NCI-H345 treated with DMSO at 0.1 percent for 48 hours (cell line): ENCODE data around the gene CTIF.

Experiments
- DNase-seq: peaks from one replicate; lab custom pipeline; 2025; ENCODE audit not compliant: unreplicated experiment; lab: John Stamatoyannopoulos, UW

The CTIF gene

DNA sequence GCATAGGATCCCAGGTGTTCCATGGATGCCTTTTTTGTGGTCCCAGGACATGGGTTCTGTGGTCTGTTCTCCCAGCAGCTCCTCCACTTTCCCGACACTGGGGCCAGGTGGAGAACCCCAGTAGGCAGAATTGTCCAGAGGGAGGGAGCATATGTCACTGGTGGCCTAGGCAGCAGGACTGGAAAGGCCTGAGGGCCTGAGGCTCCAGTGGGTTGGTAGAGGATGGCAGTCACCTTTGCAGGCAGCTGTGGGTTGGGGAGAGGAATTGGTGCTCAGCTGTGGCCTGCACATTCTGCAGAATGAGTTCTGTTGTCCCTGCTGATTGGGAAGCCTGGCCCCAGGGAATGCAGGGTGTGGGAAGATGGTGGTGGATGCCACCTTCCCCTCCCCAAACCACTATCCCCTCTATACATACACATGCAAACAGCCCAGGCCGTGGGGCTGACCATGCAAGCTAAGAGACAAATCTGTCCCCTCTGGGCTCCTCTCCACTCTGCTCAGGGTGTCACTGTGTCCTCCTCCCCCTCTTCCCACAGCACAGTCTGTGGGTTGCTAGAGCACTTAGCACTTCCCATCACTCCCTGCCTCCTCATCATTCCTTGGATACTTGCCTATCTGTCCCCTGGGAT is 11.4 kb downstream of the CTIF start:
- no peak for DNase-seq

DNA sequence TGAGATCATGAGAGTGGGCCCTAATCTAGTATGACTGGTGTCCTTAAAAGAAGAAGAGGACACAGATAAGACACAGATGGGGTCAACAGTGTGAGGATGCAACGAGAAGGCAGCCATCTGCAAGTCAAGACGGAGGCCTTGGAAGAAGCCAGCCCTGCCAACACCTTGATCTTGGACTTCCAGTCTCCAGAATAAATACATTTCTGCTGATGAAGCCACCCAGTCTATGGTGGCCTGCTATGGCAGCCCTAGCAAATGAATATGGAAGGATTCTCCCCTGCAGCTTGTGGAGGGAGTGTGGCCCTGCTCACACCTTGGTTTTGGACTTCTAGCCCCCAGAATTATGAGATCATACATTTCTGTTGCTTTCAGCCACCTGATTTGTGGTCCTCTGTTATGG is 12.3 kb downstream of the CTIF start:
- DNase-seq = no peak

DNA sequence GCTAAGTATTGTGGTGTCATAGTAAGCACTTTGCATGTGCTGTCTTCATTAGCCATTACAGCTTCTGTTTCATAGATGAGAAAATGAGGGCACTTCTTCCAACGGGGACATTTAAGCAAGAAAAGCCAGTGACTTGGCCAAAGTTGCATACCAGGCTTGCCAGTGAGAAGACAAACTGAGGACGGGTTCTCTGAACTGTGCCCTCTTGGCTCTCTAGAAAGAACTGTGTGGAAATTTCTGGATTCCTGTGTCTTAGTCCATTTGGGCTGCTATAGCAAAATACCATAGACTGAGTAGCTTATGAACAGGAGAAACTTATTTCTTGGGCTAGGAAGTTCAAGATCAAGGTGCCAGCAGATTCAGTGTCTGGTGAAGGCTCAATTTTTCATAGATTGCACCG is 13.3 kb downstream of the CTIF start:
- no peak for DNase-seq

DNA sequence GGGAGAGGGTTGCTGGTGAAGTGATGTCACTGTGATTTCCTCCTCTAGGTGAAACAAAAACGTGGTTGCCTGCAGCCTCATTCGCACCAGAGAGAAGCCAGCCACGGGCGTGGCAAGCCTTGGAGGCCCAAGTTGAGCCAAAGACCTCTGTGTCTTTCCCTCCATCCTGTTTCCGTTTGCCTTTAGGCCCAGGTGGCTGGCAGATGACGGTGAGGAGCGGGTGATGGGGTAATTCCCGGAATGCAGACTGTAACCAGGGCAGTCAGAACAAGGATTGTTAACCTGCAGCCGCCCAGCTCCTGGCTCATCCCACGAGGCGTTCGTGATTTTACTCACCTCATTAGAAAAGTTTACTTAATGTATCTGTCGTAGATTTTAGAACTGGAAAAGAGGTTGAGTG is 14.4 kb downstream of the CTIF start:
- DNase-seq = no peak

DNA sequence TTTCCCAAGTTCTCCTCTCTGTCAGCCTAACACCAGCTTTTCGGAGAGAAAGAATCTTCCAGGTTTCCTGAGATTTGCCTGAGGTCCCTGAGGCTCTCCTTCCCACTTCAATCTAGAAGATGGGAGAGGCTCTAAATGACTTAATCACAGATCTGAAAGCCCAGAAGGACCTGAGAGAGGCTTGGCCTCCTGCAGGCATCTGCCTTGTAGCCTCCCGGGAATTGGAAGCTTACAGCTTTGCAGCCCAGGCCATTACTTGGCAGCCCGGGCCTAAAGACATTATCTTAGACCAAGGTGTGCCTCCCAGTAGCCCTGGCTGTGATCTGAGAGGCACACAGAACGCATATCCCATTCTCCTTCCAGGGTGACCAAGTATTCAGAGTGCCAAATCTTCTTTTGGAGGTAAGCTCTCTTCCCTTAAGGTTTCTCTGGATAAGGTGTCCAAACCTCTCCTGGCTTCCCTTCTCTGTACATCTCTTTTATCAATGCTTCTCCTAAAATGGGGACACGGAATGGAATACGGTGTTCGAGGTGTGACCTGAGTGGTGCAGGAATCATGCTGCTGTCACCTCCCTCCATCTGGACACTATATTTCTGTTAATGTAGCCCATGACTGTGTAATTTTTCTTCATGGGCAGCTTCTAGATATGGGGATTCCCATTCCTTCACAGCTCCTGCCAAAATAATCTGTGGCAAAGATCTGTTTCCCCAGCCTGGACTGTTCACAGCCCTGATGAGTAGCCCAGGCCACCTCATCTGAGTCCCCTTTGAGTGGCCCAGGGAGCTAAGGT is 16.0 kb downstream of the CTIF start:
- DNase-seq = no peak

DNA sequence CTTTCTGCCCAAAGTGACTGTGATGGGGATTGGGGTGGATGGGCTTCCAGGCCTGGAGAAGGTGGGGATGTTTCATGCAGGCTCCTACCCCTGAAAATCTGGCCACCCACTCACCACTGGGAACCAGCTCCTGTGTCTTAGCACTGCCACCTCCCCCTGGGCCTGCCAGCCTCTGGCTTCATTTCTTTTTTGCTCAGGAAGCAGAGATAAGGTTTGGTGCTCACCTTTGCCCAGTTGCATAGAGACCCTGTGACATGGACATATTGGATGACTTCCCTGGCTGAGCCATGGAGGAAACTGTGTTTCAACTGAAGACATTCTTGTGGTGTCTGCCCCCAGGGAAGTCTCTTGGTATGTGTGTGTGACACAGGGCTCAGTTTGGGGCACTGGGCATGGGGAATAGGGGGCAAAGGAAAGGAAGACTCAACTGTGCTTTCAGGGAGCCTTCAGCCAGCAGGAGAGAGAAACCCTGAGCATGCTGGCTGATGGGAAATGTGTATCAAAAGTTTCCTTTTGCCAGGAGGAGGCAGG is 16.7 kb downstream of the CTIF start:
- no peak for DNase-seq

DNA sequence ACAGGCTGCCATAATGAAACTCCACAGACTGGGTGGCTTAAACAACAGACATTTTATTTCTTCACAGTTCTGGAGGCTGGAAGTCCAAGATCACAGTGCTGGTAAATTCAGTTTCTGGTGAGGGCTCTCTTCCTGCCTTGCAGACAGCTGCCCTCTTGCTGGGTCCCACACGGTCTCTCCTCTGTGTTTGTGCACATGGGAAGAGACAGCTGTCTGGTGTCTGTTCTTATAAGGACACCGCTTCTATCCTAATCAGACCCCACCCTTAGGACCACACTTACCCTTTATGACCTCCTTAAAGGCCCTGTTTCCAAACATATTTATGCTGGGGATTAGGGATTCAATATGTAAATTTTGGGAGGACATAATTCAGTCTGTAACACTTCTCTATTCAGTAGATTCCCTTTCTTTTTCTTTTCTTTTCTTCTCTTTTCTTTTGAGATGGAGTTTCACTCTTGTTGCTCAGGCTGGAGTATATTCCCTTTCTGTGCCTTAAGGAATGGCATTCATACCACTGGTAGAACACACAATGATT is 18.9 kb downstream of the CTIF start:
- DNase-seq = no peak

DNA sequence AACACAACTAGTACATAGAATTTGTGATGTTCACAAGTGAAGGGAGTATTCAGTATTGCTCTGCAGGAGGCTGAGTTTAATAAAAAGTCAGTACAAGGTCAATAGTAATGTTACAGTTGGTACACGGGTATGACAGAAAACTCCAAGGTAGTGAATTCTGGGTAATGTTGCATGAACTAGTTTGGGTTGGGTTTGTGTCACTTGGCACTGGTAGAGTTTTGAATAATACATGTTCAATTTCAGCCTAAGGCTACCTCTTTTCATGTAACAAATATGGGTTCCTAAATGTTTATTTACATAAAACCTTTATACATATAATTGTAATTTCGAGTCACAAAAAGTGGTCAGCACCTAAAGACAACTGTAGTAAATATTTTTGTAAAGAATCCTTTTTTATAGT is 19.4 kb downstream of the CTIF start:
- DNase-seq = no peak

DNA sequence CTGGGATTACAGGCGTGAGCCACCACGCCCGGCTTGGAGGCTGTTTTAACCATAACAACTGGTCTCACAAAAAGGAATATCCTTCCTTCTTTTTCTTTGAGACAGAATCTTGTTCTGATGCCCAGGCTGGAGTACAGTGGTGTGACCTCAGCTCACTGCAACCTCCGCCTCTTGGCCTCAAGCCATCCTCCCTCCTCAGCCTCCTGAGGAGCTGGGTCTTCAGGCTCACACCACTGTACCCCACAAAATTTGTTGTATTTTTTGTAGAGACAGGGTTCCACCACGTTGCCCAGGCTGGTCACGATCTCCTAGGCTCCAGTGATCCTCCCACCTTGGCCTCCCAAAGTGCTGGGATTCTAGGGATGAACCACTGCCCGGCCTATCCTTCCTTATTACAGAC is 21.7 kb downstream of the CTIF start:
- DNase-seq = no peak

DNA sequence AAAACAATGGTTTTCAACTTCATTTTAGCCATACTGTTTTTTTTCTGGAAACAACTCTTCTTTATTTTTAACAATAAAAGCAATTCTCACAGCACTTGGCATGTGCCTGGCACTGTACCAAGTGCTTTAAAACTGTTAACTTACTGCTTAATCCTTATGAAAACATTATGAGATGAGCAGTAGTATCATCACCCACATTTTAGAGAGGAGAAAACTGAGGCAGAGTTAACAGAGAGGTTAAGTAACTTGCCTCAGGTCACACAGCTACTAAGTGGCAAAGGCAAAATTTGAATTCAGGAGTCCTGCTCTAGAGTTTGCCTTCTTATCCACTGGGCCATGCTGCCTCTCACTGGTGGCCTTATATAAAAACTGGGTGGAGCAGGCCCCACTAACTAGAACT is 23.2 kb downstream of the CTIF start:
- DNase-seq = no peak

DNA sequence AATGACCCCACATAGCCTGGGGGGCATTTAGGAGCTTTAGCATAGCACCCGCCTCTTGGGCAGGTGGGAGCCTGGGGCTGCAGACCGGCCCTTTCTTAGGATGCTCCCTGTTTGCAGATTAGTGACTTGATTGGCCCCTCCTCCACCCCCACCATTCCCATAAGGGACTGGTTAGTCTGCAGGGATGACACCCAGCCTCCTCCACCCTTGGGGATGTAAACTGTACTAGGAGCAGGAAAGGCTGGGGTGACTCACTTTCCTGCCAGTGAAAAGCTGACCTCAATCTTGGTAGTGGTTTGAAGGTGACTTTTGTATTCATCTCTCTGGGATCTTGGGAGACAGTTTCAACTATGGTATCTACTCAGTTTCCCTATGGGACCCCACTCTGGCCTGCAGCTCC is 24.2 kb downstream of the CTIF start:
- DNase-seq = no peak

DNA sequence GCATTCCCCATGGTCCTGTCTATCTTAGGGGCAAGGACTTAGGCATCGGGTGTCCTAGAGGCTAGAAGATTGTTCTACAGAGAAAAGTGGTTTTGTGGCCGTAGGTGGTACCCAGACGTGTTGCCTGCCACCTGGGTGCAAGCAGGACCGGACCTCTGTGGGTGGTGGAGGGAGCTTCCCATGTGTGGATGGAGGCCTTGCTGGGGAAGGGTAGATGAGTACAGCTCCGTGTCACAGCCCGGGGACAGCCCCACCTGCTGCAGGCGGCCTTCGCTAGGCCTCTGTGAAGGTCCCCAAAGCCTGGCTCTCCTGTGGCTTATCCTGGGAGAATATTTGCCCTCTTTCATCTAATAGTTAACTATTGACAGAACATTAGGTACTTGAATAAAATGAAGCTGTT is 25.3 kb downstream of the CTIF start:
- no peak for DNase-seq

DNA sequence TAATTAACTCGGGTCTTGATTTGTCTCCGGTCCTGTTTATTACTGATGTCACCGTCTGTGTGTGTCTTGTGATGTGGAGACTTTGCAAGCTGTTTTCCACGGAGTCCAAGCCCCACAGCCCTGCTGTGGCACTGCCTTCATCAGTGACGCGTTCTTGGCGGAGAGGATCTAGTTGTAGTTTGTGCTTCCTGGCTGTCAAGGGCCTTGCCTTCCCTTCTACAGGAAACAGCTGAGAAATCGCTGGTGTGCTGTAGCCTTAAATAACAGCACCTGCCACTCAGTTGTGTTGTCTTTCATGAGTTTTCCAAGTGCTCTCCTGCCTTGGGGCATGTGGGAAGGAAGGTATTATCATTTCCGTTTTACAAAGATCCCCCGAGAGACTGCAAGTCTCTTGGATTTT is 26.3 kb downstream of the CTIF start:
- no peak for DNase-seq

DNA sequence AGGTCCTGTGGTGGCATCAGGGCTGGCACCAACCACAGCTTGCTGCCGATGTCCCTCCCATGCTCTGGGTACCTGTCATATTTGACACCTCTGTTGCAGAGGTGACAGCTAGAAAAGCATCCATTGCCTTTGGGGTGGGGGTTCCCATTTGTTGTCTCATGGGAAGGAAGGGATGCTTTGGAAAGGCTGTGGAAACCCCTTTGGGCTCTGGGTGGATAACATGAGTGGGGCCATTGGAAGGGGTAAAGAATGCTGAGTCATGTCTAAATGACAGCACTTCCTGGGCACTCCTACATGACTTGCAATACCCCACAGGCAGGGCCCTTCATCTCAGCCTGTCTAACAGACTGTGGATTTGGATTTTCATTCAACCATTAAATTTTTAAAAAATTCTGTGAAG is 27.8 kb downstream of the CTIF start:
- DNase-seq = no peak

DNA sequence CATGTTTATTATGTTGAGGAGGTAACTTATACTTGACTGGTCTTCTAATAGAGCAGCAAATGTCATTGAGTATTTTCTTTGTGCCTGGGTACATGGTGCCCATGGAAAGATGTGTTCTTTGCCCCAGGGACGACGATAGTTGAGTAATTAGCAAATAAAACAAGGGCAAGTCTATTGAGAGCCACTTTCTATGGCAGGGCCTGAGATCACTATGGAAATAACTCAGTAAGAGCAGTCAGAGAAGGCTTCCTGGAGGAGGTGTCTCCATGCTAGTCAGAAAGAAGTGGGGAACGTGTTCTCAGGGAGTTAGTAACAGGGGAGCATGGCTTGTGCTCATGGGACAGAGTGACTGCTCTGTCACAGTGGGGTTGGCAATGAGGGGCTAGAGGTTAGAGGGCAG is 28.6 kb downstream of the CTIF start:
- no peak for DNase-seq

DNA sequence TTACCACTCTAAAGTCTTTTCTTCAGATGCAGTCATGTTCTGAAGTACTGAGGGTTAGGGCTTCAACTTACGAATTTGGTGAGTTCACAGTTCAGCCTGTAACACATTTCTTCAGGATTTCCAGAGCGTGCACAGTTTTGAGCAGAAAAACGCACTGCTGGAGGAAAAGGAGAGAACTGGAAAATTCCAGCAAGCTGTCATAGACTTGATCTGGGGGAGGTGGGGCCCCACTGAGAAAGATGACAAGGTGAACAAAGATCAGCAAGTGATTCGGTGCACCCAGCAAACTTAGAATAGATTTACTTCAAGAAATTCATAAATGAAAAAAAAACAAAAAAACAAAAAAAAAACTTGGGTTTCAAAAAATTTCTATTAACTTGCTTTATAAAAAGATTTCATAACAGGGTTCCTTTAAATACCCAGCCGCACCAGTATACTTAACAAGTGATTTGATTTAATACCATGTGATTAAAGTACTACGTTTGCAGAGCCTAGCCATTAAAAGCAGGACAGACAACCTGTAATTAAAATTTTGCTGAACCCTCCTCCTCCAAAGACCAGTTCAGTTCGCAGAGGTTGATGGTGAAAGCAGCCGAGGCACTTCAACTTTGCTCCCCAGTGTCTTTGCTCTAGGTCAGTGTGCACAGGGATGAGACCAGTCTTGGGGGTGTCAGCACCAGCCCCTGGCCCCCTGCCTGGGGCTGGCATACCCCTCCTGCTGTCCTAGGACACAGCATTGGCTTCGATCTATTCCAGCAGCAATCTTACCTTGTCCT is 30.5 kb downstream of the CTIF start:
- no peak for DNase-seq

DNA sequence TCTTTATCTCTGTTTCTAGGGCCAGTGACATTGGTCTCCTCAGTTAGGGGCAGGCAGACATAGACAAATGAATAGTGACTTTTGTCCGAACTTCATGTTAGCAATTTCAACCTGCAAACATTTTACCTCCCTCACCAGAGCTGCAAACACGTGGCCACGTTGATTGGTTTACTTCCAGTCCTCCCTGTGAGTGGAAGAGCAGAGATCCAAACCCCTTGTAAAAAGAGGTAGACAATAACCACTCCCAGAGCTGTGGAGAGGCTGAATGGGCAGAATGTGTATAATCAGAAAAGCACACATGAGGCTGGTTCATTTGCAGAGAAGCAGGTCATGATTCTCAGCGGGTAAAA is 31.1 kb downstream of the CTIF start:
- DNase-seq = no peak

DNA sequence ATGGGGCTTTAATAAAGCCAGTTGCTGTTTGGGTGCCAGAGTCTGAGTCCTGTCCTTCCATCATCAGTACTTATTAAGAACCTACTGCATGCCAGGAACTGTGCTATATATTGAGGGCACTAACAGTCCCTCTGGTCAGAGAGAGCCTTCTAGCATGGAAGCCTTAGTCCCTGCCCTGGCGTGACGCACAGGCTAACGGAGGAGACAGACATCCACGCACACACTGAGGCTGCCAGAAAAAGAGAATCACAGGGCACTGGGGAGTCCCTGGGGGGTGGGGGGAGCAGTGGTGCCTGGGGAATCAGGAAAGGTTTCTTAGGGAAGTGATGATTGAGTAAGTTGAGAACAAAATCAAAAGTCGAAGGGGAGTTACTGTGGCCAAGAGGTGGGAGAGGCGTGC is 31.5 kb downstream of the CTIF start:
- DNase-seq = no peak

DNA sequence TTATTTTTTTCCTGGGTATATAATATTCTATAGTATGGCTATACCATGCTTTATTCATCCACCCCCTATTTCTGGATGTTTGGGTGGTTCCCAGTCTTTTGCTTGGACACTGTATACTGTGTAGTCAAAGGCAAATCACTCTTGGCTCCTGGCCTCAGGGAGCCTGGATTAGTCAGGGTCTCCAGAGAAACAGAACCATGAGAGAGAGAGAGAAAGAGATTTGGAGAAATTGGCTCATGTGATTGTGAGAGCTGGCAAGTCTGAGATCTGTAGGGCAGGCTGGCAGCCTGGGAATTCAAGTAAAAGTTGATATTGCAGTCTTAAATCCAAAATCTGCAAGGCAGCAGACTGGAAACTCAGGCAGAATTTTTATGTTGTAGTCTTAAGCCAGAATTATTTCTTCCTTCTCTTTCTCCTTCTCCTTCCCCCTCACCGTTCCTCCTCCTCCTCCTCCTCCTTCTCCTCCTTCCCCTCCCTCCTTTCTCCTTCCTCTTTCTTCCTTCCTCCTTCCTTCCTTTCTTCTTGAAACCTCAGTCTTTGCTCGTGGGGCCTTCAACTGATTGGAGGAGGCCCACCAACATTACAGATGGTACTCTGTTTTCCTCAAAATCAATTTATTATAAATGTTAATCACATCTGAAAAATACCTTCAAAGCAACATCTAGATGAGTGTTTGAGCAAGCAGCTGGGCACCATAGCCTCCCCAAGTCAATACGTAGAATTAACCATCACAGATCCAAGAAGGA is 33.0 kb downstream of the CTIF start:
- no peak for DNase-seq

DNA sequence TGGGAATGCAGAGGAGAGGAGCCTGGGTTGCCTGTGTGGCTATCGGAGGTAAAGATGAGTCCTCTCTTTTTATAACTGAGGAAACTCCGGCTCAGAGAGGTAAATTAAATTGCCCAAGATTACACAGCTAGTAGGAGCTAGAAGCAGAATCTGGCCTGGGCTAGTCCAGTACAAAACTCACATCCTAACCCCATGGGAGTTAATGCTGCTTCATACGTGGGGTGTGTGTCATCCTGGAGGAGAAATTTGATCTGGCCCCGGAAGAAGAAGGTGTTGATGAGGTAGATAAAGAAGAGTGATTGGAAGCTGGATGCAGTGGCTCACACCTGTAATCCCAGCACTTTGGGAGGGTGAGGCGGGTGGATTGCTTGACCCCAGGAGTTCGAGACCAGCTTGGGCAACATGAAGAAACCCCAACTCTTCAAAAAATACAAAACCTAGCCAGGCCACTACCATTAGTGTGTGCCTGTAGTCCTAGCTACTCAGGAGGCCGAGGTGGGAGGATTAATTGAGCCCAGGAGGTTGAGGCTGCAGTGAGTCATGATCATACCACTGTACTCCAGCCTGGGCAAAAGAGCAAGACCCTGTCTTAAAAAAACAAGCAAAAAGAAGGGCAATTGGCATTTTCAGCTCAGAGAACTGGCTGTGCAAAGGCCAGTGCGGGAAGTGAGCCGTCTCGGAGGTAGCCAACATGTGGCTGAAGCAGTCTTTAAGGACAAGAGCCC is 33.7 kb downstream of the CTIF start:
- no peak for DNase-seq
